Glutamatergic neuron (in vitro differentiated cells): ENCODE data around the gene SH3PXD2A. TPM values are rescaled to one million over a fixed set of nuclear protein-coding genes. Genes with fewer than 3 reads are reported as not detected.
A peak's percentile ranks its signal among the peaks of the same experiment; 100 is the strongest.

Experiments
- DNase-seq: peaks from one replicate; pipeline ENCODE4 v3.0.0; 2022
- H3K27ac Mint-ChIP-seq: one replicate; pipeline ENCODE4 v1.8.0; 2020; ENCODE audit warnings: mild to moderate bottlenecking, mixed read lengths, inconsistent platforms; ENCODE audit not compliant: unreplicated experiment
- H3K27me3 Mint-ChIP-seq: one replicate; pipeline ENCODE4 v1.8.0; 2020; ENCODE audit warnings: mild to moderate bottlenecking, moderate library complexity, mixed read lengths, inconsistent platforms; ENCODE audit not compliant: unreplicated experiment
- H3K36me3 Mint-ChIP-seq: one replicate; pipeline ENCODE4 v1.8.0; 2020; ENCODE audit warnings: mild to moderate bottlenecking, mixed read lengths, inconsistent platforms; ENCODE audit not compliant: unreplicated experiment
- H3K4me1 Mint-ChIP-seq: one replicate; pipeline ENCODE4 v1.8.0; 2020; ENCODE audit warnings: mild to moderate bottlenecking, low read depth, mixed read lengths, inconsistent platforms; ENCODE audit not compliant: unreplicated experiment
- H3K4me3 Mint-ChIP-seq: one replicate; pipeline ENCODE4 v1.8.0; 2020; ENCODE audit warnings: mild to moderate bottlenecking, mixed read lengths, inconsistent platforms; ENCODE audit not compliant: unreplicated experiment
- H3K9me3 Mint-ChIP-seq: one replicate; pipeline ENCODE4 v1.8.0; 2020; ENCODE audit warnings: mild to moderate bottlenecking, moderate library complexity, mixed read lengths, inconsistent platforms; ENCODE audit not compliant: unreplicated experiment
- total RNA-seq: library from RNA; stranded (reverse); fragmentation: NEBNext Ultra II Directional; extraction: Animal tissue kit (Norgen Biotek cat#: 25700); gene quantifications from one replicate; pipeline ENCODE4 v1.2.1, GENCODE V29; 2021; ENCODE audit not compliant: unreplicated experiment
- TF ChIP-seq, protein P1 (sequence below): fragments of 200-600 bp; sonication (generic); IDR thresholded peaks from one replicate; pipeline ENCODE4 v1.5.0; 2021; ENCODE audit not compliant: partially characterized antibody, unreplicated experiment

SH3PXD2A gene
- total RNA-seq, 1 donor from 2014 or later = 16.7 TPM

DNA sequence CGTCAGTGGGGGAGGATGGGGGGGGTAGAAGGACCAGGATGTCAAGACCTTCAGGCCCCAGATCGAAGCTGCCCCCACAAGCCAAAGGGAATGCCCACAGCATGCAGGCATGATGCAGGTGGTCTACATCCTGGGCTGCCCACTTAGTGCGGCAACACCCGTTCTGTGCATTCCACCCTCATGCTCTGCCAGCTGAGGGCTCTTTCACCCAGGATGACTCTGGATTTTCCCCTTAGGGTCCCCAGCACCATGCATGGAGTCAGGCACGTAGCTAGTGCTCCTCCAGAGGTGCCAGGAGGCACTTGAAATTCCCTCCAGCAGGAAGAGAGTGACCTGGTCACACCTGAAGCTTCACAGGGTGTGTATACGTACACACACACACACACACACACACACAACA, 66.2 kb downstream of the SH3PXD2A start:
- peak overlapping the region; percentile 33 for H3K27ac Mint-ChIP-seq
- peaks cover 9% of the 10 kb centered on the region for H3K27me3 Mint-ChIP-seq
- no peak for DNase-seq
- TF ChIP-seq, protein P1, sequence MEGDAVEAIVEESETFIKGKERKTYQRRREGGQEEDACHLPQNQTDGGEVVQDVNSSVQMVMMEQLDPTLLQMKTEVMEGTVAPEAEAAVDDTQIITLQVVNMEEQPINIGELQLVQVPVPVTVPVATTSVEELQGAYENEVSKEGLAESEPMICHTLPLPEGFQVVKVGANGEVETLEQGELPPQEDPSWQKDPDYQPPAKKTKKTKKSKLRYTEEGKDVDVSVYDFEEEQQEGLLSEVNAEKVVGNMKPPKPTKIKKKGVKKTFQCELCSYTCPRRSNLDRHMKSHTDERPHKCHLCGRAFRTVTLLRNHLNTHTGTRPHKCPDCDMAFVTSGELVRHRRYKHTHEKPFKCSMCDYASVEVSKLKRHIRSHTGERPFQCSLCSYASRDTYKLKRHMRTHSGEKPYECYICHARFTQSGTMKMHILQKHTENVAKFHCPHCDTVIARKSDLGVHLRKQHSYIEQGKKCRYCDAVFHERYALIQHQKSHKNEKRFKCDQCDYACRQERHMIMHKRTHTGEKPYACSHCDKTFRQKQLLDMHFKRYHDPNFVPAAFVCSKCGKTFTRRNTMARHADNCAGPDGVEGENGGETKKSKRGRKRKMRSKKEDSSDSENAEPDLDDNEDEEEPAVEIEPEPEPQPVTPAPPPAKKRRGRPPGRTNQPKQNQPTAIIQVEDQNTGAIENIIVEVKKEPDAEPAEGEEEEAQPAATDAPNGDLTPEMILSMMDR = no peak
- H3K36me3 Mint-ChIP-seq = no peaks in the 10 kb centered on the region
- H3K4me1 Mint-ChIP-seq = peaks cover 13% of the 10 kb centered on the region
- peaks cover 1% of the 10 kb centered on the region for H3K9me3 Mint-ChIP-seq
- H3K4me3 Mint-ChIP-seq = no peak overlapping the region

DNA sequence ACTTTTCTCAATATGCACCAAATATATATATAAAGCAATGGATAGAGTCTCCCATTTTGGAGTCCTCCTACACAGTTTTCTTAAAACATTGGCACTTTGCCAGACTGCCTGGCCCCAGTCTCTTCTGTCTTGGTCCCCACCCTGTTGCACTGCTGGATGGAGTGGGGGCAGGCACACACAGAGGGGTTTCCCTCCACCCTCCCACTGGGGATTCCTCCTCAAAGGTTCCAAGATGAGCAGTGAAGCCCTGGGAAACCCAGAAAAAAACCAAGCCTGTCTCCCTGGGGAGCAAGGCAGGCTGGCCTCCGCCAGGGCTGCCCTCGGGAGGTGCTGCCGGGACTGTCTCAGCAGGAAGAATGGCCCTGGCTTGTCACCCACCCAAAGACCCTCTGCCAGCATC, 68.0 kb downstream of the SH3PXD2A start:
- Mint-ChIP-seq H3K9me3 (peaks cover 1% of the 10 kb centered on the region), H3K27ac (no peak overlapping the region), H3K27me3 (peaks cover 9% of the 10 kb centered on the region), H3K4me3 (no peak overlapping the region), H3K36me3 (no peaks in the 10 kb centered on the region), H3K4me1 (peaks cover 10% of the 10 kb centered on the region)
- TF ChIP-seq, protein P1 = no peak
- no peak for DNase-seq

DNA sequence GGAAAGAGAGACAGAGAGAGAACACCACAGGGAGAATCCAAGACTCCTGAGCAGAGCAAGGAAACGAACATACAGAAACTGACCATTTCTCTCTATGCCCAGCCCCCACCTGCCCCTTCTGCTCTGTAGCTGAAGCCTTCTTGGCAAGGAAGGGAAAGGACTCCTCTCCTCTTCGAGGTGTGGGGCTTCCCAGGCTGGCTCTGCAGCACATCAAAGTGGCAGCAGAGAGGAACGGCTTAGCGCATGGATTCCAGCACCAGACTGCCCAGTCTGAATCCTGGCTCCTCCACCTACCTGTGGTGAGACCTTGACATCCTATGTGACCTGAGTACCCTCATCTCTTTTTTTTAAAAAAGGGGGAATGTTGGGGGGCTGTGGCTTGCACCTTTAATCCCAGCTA, 69.4 kb downstream of the SH3PXD2A start:
- Mint-ChIP-seq H3K27me3 (peaks cover 9% of the 10 kb centered on the region), H3K36me3 (no peaks in the 10 kb centered on the region), H3K4me3 (no peak overlapping the region), H3K4me1 (peaks cover 10% of the 10 kb centered on the region), H3K27ac (no peak overlapping the region), H3K9me3 (peaks cover 1% of the 10 kb centered on the region)
- TF ChIP-seq, protein P1 = no peak
- no peak for DNase-seq

DNA sequence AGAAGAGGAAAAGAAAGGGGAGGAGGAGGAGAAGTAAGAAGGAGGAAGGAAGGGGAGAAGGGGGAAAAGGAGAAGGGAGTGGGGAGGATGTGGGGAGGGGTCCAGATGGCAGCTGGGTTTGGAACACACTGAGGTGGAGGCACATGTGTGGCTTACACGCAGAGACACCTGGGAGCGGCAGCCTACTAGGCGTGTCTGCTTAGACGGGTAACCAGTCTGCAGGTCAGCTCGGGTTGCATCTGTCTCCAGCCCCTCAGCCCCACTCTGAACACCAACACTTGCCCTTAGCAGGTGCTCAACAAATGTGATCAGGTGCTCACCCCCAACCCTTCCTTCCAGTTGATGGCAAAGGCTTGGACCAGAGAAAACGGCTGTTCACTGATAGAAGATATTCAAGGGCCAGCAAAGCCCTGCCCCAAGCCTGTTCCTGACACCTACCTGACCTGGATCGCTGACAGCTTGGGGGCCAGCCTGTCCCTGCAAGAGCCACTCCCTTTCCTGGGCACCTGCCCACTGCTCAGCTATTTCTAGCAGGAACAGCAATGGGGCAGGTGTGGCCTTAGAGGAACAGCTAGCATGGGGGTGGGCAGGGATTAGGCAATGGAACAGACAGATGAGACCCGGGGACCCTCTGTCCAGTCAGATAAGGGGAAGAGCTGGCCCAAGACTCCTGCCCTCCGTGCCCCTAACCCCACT, 70.5 kb downstream of the SH3PXD2A start:
- Mint-ChIP-seq H3K4me3 (no peak overlapping the region), H3K36me3 (no peaks in the 10 kb centered on the region), H3K27ac (no peak overlapping the region), H3K9me3 (peaks cover 2% of the 10 kb centered on the region), H3K27me3 (peaks cover 10% of the 10 kb centered on the region), H3K4me1 (peaks cover 10% of the 10 kb centered on the region)
- TF ChIP-seq, protein P1 = no peak
- no peak for DNase-seq

DNA sequence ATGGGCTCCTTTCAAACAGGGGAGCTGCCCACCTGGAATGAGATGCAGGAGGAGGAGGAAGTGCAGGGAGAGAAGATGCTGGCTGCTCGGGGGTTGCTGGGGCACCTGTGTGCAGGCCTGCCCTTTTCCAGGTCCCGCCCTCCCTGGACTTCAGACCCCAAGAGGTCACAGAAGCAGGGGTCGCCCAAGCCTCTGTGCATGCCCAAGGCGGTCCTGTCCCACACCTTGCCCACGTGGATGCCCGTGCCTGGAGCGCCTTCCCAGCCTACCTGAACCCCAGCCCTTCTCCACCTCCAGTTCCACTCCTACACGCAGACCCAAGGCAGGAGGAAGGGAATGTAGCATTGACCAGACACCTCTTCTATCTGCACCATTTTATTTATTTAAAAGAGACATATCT, 71.3 kb downstream of the SH3PXD2A start:
- Mint-ChIP-seq H3K4me3 (no peak overlapping the region), H3K4me1 (peaks cover 6% of the 10 kb centered on the region), H3K27me3 (peaks cover 8% of the 10 kb centered on the region), H3K27ac (no peak overlapping the region), H3K9me3 (peaks cover 2% of the 10 kb centered on the region), H3K36me3 (no peaks in the 10 kb centered on the region)
- no peak for DNase-seq
- TF ChIP-seq, protein P1 = no peak
